Astrocyte (in vitro differentiated cells and primary cell): Measurements from ENCODE around the gene IGDCC3. TPM values are rescaled to one million over a fixed set of nuclear protein-coding genes. Genes with fewer than 3 reads are reported as not detected.
"Not testable (repeated sequence)": the region's sequence is repeated elsewhere in the genome, so short reads cannot be mapped to it uniquely, and the experiment has no call there.

Experiments used
- DNase-seq: peaks from one replicate; pipeline ENCODE4 v3.0.0-alpha.2; 2010; ENCODE audit warnings: low read depth
- FAIRE-seq: peaks from 2 replicates; lab custom pipeline; 2011; peaks lifted over from hg19 to GRCh38; lab: Jason Lieb, UNC
- H2AFZ ChIP-seq: 2 replicates; pipeline ENCODE4 v1.6.0; 2012; ENCODE audit warnings: low read depth, low read length, inconsistent platforms
- H3K27ac ChIP-seq: 2 replicates; pipeline ENCODE4 v1.5.1; 2011; ENCODE audit warnings: low read depth, low read length, inconsistent platforms
- H3K27me3 ChIP-seq: 2 replicates; pipeline ENCODE4 v1.6.0; 2011; ENCODE audit warnings: low read length, inconsistent platforms; ENCODE audit not compliant: insufficient read depth
- H3K36me3 ChIP-seq: 2 replicates; pipeline ENCODE4 v1.5.1; 2011; ENCODE audit warnings: low read length, inconsistent platforms; ENCODE audit not compliant: insufficient read depth
- H3K4me1 ChIP-seq: 2 replicates; pipeline ENCODE4 v1.5.1; 2011; ENCODE audit warnings: low read length, inconsistent platforms; ENCODE audit not compliant: insufficient read depth
- H3K4me2 ChIP-seq: 2 replicates; pipeline ENCODE4 v1.6.0; 2012; ENCODE audit warnings: low read length, inconsistent platforms
- H3K4me3 ChIP-seq: 2 replicates; pipeline ENCODE4 v1.5.1; 2011; ENCODE audit warnings: low read depth, mild to moderate bottlenecking, low read length, inconsistent platforms; ENCODE audit not compliant: insufficient read depth
- H3K79me2 ChIP-seq: 2 replicates; pipeline ENCODE4 v1.6.0; 2012; ENCODE audit warnings: mild to moderate bottlenecking, low read length, inconsistent platforms; ENCODE audit not compliant: insufficient read depth
- H3K9ac ChIP-seq: 2 replicates; pipeline ENCODE4 v1.6.0; 2012; ENCODE audit warnings: mild to moderate bottlenecking, low read length, inconsistent platforms
- H3K9me3 ChIP-seq: 2 replicates; pipeline ENCODE4 v1.5.1; 2012; ENCODE audit warnings: low read depth, mild to moderate bottlenecking, low read length, inconsistent platforms; ENCODE audit not compliant: insufficient read depth
- H4K20me1 ChIP-seq: 2 replicates; pipeline ENCODE4 v1.6.0; 2012; ENCODE audit warnings: low read length, inconsistent platforms; ENCODE audit not compliant: insufficient read depth
- H3K27ac Mint-ChIP-seq: one replicate; pipeline ENCODE4 v1.8.0; 2021; ENCODE audit warnings: mild to moderate bottlenecking, mixed read lengths; ENCODE audit not compliant: unreplicated experiment
- H3K27me3 Mint-ChIP-seq: one replicate; pipeline ENCODE4 v1.8.0; 2021; ENCODE audit warnings: low read depth, mixed read lengths; ENCODE audit not compliant: unreplicated experiment
- H3K36me3 Mint-ChIP-seq: one replicate; pipeline ENCODE4 v1.8.0; 2021; ENCODE audit warnings: low read depth, mixed read lengths; ENCODE audit not compliant: unreplicated experiment
- H3K4me1 Mint-ChIP-seq: one replicate; pipeline ENCODE4 v1.8.0; 2021; ENCODE audit warnings: low read depth, mixed read lengths; ENCODE audit not compliant: unreplicated experiment
- H3K4me3 Mint-ChIP-seq: one replicate; pipeline ENCODE4 v1.8.0; 2021; ENCODE audit warnings: mild to moderate bottlenecking, moderate library complexity, mixed read lengths; ENCODE audit not compliant: unreplicated experiment
- H3K9me3 Mint-ChIP-seq: one replicate; pipeline ENCODE4 v1.8.0; 2021; ENCODE audit warnings: mild to moderate bottlenecking, mixed read lengths; ENCODE audit not compliant: unreplicated experiment
- CTCF ChIP-seq: IDR thresholded peaks from 2 replicates; pipeline ENCODE4 v1.5.1; 2011; ENCODE audit warnings: low read depth, mild to moderate bottlenecking, inconsistent platforms, low read length, moderate library complexity; ENCODE audit not compliant: insufficient read depth
- EZH2 ChIP-seq: IDR thresholded peaks from 2 replicates; pipeline ENCODE4 v1.6.1; 2012; ENCODE audit warnings: mild to moderate bottlenecking, low read length, inconsistent platforms; ENCODE audit not compliant: insufficient read depth
- total RNA-seq: library from RNA; stranded (reverse); gene quantifications from 2 replicates; pipeline ENCODE4 v1.2.1, GENCODE V29; 2021

Gene IGDCC3
- total RNA-seq, 1 donor from 2014 or later: 11.0 TPM

- Mint-ChIP-seq H3K4me3 (no peak overlapping the region), H3K9me3 (no peaks in the 10 kb centered on the region), H3K27me3 (peaks cover 18% of the 10 kb centered on the region), H3K4me1 (peaks cover 15% of the 10 kb centered on the region), H3K36me3 (peaks cover 15% of the 10 kb centered on the region), H3K27ac (no peak overlapping the region)
- H3K27me3 ChIP-seq: peaks cover 13% of the 10 kb centered on the region
- peaks cover 4% of the 10 kb centered on the region for H4K20me1 ChIP-seq
- no peaks in the 10 kb centered on the region for H3K36me3 ChIP-seq
- TF ChIP-seq EZH2 (no peak), CTCF (no peak)
- H3K79me2 ChIP-seq: no peaks in the 10 kb centered on the region
- H3K4me2 ChIP-seq: no peak overlapping the region
- FAIRE-seq (no peak), DNase-seq (no peak)
- H3K9me3 ChIP-seq: no peaks in the 10 kb centered on the region
- no peak overlapping the region for H2AFZ ChIP-seq
- no peak overlapping the region for H3K4me3 ChIP-seq
- H3K27ac ChIP-seq: no peak overlapping the region
- H3K9ac ChIP-seq: no peak overlapping the region
- H3K4me1 ChIP-seq: peaks cover 5% of the 10 kb centered on the region
Measured at GRCh38 chr15:65399997-65400396, 22.2 kb upstream of the IGDCC3 start.

DNA sequence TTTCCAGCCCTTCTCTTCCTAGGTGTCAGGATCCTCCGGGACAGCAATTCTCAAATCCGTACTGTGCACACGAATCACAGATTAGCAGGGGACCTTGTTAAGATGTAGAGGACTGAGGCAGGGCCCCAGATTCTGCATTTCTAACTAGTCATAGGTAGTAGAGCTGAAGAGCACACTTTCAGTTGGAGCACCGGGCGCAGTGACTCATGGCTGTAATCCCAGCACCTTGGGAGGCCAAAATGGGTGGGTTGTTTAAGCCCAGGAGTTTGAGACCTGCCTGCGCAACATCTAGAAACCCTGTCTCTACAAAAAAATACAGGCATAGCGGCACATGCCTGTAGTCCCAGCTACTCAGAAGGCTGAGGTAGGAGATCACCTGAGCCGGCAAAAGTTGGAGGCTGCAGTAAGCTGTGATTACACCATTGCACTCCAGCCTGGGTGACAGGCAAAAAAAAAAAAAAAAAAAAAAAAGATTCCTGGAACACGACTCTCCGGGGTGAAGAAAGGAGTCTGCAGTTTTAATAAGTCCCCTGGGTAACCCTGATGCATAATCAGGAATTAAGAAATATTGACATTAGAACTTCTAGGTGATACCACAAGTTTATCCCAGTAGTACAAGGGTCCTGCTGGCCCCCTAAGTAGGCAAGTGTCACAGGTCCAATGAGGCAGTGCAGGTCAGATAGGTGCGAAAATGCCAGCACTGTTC, 21.4 kb upstream of the IGDCC3 start:
- Histone ChIP-seq H3K36me3 (no peaks in the 10 kb centered on the region), H4K20me1 (peaks cover 8% of the 10 kb centered on the region), H3K4me2 (no peak overlapping the region), H3K79me2 (no peaks in the 10 kb centered on the region), H3K4me3 (no peak overlapping the region), H3K4me1 (peaks cover 5% of the 10 kb centered on the region), H3K9me3 (no peaks in the 10 kb centered on the region), H2AFZ (no peak overlapping the region), H3K27ac (no peak overlapping the region), H3K9ac (no peak overlapping the region), H3K27me3 (peaks cover 13% of the 10 kb centered on the region)
- DNase-seq (no peak), FAIRE-seq (no peak)
- Mint-ChIP-seq H3K36me3 (peaks cover 21% of the 10 kb centered on the region), H3K9me3 (no peaks in the 10 kb centered on the region), H3K27ac (no peak overlapping the region), H3K27me3 (peaks cover 18% of the 10 kb centered on the region), H3K4me3 (no peak overlapping the region), H3K4me1 (peaks cover 15% of the 10 kb centered on the region)
- no peak for TF ChIP-seq EZH2
- TF ChIP-seq CTCF: no peak

- not testable (repeated sequence) for H3K27ac ChIP-seq, DNase-seq, H3K79me2 ChIP-seq, H3K27ac Mint-ChIP-seq, H3K4me3 ChIP-seq, H3K4me2 ChIP-seq, H3K9me3 Mint-ChIP-seq, H3K36me3 ChIP-seq, H2AFZ ChIP-seq, H3K9me3 ChIP-seq, FAIRE-seq, H3K4me3 Mint-ChIP-seq, H3K9ac ChIP-seq, H3K4me1 ChIP-seq
- peaks cover 13% of the 10 kb centered on the region for H3K27me3 ChIP-seq
- H3K4me1 Mint-ChIP-seq: peaks cover 15% of the 10 kb centered on the region
- H3K27me3 Mint-ChIP-seq: peaks cover 15% of the 10 kb centered on the region
- peaks cover 13% of the 10 kb centered on the region for H4K20me1 ChIP-seq
- H3K36me3 Mint-ChIP-seq: peaks cover 22% of the 10 kb centered on the region
Measured at GRCh38 chr15:65398486-65398885, 20.7 kb upstream of the IGDCC3 start.
